ENCODE data around the gene HK1. TPM values are rescaled to one million over a fixed set of nuclear protein-coding genes. Genes with fewer than 3 reads are reported as not detected.
A peak's percentile ranks its signal among the peaks of the same experiment; 100 is the strongest.

The HK1 gene
- total RNA-seq, 4 donors from 2014 or later, result 130 to 189 (median 142) TPM

GRCh38 chr10:69318106-69318866, 40.0 kb downstream of the HK1 start:
- no peaks in the 10 kb centered on the region for H3K27me3 ChIP-seq
- DNase-seq, result peak; percentile 47
- no peaks in the 10 kb centered on the region for H3K9me3 ChIP-seq
- TF ChIP-seq CTCF (IDR thresholded peaks at IDR 0.05) (peak in 2 of 6 experiments; percentile 5 to 6), POLR2A (IDR thresholded peaks at IDR 0.05) (peak in 3 of 4 donors; percentile 68 to 97 (median 91))
- no peaks in the 10 kb centered on the region for H3K36me3 ChIP-seq
- H3K27ac ChIP-seq, result peak overlapping the region; percentile 95 to 100 (median 98)
- H3K4me3 ChIP-seq, result peak overlapping the region; percentile 85 to 96 (median 96)
- intact Hi-C loops (cut with DNase I), result no loop called here
- H3K4me1 ChIP-seq, result peaks cover 43 to 70% (median 45%) of the 10 kb centered on the region in 3 donors
- WGBS, 2 donors, result 12% methylated on average over 6 of the region's 90 CpGs; no CpG with 5 or more reads in 1 of the 2 donors

- Histone ChIP-seq H3K9me3 (no peaks in the 10 kb centered on the region), H3K27me3 (no peaks in the 10 kb centered on the region), H3K4me3 (peak overlapping the region; percentile 85 to 96 (median 96)), H3K36me3 (no peaks in the 10 kb centered on the region), H3K4me1 (peaks cover 47 to 78% (median 53%) of the 10 kb centered on the region in 3 donors), H3K27ac (peak overlapping the region; percentile 95 to 100 (median 98))
- DNase-seq, result no peak
- intact Hi-C loops (cut with DNase I), result no loop called here
- no peak for TF ChIP-seq CTCF (IDR thresholded peaks at IDR 0.05)
- no peak for TF ChIP-seq POLR2A (IDR thresholded peaks at IDR 0.05)
- 0% methylated on average over 8 to 13 of the region's 73 CpGs for WGBS, 2 donors
Measured at GRCh38 chr10:69318867-69319727, 40.8 kb downstream of the HK1 start.

DNA sequence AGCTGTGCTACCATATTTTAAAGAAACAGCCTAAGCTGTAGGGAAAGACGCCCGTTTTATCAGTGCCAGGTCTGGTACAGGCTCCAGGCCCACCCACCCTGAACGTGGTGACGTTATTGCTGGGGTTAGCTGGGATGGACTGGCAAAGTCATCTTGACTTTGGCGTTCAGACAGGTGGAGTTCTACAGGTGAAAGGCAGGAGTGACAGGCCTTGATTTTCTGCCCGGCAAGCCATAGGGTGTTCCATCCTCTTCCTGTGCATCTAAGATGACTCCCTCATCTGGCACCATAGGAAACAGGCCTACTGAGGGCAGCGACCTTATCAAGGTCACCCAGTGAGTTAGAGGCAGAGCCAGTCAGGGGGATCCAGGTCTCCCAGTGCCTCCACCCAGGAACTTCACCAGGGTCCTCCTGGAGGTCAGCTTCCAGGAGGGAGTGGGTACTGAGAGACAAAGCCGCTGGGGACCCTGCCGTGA, 41.6 kb downstream of the HK1 start:
- H3K27ac ChIP-seq, result peak overlapping the region; percentile 95 to 100 (median 98)
- H3K4me3 ChIP-seq, result peak overlapping the region; percentile 85 to 96 (median 96)
- TF ChIP-seq POLR2A (IDR thresholded peaks at IDR 0.05) (no peak), CTCF (IDR thresholded peaks at IDR 0.05) (no peak)
- H3K36me3 ChIP-seq, result no peaks in the 10 kb centered on the region
- intact Hi-C loops (cut with DNase I), result no loop called here
- H3K9me3 ChIP-seq, result no peaks in the 10 kb centered on the region
- H3K27me3 ChIP-seq, result no peaks in the 10 kb centered on the region
- peaks cover 48 to 86% (median 55%) of the 10 kb centered on the region in 3 donors for H3K4me1 ChIP-seq
- DNase-seq, result no peak
- 9 to 33% methylated on average over 4 to 8 of the region's 9 CpGs for WGBS, 2 donors

DNA sequence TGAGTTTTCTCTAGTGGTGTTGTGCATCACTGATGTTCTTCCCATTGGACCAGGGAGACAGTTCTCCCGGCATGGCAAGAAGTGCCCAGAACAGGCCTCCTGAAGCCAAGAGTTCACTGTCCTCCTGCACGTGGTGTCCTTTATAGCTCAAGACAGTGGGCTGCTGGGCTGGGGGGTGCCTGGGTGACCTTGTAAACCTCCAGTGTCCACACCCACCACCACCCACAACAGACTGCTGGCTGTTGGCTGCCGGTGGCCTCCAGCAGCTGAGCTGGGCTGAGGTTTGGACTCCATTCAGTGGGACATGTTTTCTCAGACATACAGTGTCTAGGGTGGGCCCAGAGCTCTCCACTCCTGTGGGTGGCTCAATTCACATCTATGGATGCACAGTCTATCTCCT, 42.2 kb downstream of the HK1 start:
- Histone ChIP-seq H3K9me3 (no peaks in the 10 kb centered on the region), H3K27ac (peak overlapping the region; percentile 95 to 100 (median 98)), H3K36me3 (no peaks in the 10 kb centered on the region), H3K27me3 (no peaks in the 10 kb centered on the region), H3K4me1 (peaks cover 48 to 91% (median 59%) of the 10 kb centered on the region in 3 donors), H3K4me3 (peak overlapping the region; percentile 85 to 96 (median 96))
- TF ChIP-seq POLR2A (IDR thresholded peaks at IDR 0.05), result no peak
- no peak for TF ChIP-seq CTCF (IDR thresholded peaks at IDR 0.05)
- WGBS, 2 donors, result 66 to 100% methylated on average over 1 to 2 of the region's 3 CpGs
- no peak for DNase-seq
- intact Hi-C loops (cut with DNase I), result no loop called here
